Activated T-cell treated with anti-CD3 and anti-CD28 coated beads for 24 hours (primary cell): ENCODE results near the gene BBS5.
"Not testable (repeated sequence)": the region's sequence is repeated elsewhere in the genome, so short reads cannot be mapped to it uniquely, and the experiment has no call there.

Experiments used
- DNase-seq: peaks from one replicate; pipeline ENCODE4 v3.0.0-alpha.2; 2020; ENCODE audit warnings: low read depth

BBS5 gene

DNA sequence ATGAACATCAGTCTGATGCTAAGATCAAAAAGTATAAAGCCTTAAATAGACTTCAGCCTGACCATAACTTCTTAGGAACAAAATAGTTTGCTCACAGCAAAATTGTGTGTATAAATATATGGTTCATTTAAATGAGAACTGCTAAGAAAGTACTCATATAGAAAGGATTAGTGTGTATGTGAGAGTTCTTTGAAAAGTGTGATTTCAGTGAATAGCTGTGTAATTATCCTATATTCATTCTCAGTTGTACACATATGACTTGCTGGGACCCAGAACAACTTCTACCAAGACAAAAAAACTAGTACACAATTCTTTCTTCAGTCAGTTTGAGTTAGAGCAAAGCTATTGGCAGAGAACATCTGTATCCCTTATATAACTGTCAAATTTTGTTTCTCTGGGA lies 7.2 kb downstream of the BBS5 start:
- DNase-seq: no peak

DNA sequence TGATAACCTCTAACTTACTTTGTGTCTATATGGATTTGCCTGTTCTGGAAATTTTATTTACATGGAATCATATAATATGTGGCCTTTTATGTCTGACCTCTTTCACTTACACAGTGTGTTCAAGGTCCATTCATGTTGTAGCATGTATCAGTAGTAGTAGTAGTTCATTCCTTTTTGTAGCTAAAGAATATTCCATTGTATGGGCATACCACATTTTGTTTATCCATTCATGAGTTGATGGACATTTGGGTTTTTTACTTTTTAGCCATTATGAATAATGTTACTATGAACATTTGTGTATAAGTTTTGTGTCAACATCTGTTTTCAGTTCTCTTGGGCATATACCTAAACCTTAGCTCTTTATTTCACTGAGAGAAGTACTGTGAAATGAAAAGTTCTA lies 11.5 kb downstream of the BBS5 start:
- no peak for DNase-seq

GRCh38 chr2:169491378-169491777 lies 12.1 kb downstream of the BBS5 start:
- DNase-seq: no peak

- no peak for DNase-seq
Measured at GRCh38 chr2:169493360-169493759, 14.1 kb downstream of the BBS5 start.

DNA sequence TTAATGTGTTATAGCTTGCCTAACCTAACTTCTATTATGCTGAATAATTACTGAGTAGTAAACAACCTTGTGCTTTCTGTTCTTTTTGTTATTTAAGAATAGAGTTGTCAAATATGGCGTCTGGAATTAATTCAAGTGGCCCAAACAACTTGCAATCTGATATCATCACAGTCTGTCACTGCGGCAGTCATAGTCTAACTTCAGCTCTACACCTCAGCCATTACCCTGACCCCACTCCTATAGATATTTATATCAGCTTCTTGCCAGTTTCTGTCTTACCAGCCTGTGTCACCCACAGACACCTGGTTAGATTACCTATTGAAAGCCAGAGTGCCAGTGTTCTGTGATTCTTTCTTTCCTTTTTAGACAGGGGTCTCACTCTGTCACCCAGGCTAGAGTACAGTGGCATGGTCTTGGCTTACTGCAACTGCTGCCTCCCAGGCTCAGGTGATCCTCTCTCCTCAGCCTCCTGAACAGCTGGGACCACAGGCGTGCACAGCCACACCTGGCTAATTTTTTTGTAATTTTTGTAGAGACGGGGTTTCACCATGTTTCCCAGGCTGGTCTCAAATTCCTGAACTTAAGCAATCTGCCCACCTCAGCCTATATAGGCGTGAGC lies 16.1 kb downstream of the BBS5 start:
- DNase-seq: no peak

DNA sequence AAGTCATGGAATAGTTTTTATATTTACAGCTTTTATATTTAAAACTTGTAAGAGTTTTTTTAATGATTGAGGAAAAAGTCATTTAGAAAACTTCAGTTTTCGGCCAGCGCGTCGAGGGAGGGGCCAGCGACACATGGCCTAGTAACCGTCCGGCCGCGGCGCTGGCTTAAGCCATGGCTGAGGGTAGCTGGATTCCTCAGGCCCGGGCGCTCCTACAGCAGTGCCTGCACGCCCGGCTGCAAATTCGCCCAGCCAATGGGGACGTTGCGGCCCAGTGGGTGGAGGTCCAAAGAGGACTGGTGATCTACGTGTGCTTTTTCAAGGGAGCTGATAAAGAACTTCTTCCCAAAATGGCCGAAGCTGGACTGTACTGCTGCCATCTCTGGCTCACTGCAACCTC lies 25.4 kb downstream of the BBS5 start:
- DNase-seq: no peak

- no peak for DNase-seq
Measured at GRCh38 chr2:169507698-169508097, 28.4 kb downstream of the BBS5 start.

DNA sequence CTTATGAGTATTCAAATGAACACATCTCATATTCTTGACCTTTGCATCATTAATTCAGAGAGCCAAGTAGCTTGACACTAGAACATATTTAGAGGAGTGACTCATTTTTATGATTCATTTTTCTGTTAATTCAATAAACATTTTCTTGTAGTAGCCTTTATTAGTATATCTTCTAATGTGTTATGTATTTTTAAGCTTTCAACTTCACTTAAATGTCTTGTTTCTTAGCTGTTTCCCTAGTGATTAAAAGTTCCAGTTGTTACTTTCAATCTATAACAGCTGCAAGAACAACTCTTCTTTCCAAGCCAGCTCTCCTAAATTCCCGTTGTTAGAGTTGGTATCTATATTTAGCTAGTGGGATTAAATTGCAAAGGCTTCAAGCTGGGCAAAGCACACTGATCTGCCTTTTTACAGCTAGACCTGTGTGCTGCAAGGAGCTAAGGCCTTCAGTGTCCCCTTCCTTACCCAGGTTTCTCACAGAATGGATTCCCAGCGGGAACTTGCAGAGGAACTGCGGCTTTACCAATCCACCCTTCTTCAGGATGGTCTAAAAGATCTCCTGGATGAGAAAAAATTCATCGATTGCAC lies 30.1 kb downstream of the BBS5 start, which contains the start of gene KLHL41:
KLHL41 (plus strand) TSS at position 405 of the 588 bp plus-strand sequence; CDS start at position 482, 77 bp downstream.
- no peak for DNase-seq

DNA sequence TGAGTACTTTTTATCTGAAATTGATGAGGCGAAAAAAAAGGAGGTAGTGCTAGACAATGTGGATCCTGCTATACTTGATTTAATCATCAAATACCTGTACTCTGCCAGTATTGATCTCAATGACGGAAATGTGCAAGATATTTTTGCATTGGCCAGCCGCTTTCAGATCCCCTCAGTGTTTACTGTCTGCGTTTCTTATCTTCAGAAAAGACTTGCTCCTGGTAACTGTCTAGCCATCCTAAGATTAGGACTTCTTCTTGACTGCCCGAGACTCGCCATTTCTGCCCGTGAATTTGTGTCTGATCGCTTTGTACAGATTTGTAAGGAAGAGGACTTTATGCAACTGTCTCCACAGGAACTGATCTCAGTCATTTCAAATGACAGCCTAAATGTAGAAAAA lies 30.7 kb downstream of the BBS5 start:
- no peak for DNase-seq

GRCh38 chr2:169510496-169510895 lies 31.2 kb downstream of the BBS5 start:
- DNase-seq: no peak

- DNase-seq: no peak
Measured at GRCh38 chr2:169511818-169512217, 32.5 kb downstream of the BBS5 start.

- no peak for DNase-seq
Measured at GRCh38 chr2:169512525-169512924, 33.2 kb downstream of the BBS5 start.

GRCh38 chr2:169513094-169513493 lies 33.8 kb downstream of the BBS5 start:
- DNase-seq: no peak

DNA sequence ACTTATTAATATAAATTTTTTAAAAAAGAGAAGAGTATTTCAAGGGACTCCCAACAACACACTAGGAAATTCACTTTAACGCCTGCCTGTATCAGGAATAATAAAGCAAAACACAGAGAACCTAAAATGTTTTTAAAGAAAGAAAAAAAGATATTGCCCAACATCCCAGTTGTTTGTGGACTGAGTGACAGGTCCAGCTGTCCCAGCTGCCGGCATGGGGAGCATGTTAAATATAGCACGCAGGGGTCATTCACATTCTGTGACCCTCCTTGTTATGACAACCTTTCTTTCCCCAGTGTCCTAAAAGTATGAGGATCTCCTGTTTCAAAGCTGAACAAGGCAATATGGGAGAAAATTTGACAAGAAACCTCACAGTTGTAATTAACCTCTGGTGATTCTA lies 34.6 kb downstream of the BBS5 start:
- no peak for DNase-seq

DNA sequence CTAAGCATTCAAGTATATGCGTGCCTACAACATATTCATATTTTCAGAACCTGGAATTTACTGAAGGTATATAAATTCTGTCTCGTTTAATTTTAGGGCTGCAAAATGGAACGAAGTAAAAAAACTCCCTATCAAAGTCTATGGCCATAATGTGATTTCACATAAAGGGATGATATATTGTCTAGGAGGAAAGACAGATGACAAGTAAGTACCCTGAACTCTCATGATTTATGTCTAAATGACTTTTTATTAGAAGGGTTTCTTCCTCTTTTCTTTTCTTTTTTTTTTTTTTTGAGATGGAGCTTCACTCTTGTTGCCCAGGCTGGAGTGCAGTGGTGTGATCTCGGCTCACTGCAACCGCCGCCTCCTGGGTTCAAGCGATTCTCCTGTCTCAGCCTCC lies 35.5 kb downstream of the BBS5 start:
- DNase-seq: not testable (repeated sequence)

- DNase-seq: not testable (repeated sequence)
Measured at GRCh38 chr2:169516488-169516995, 37.2 kb downstream of the BBS5 start.

DNA sequence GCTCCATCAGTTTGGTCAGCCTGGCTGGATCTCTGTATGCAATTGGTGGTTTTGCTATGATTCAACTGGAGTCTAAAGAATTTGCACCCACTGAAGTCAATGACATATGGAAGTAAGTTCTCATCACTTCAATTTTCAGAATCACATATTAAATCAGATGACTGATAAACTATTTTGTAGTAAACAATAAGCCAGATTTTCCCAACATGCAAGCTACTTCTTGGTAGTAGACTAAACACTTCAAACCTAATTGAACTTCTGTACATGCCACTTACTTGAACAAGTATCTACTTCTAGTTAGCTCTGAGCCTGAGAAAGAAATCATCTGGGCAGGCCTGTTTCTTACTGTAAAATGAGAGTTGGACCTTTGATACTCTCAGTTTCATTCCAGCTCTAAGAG lies 41.6 kb downstream of the BBS5 start:
- DNase-seq: no peak

- no peak for DNase-seq
Measured at GRCh38 chr2:169523681-169524080, 44.4 kb downstream of the BBS5 start.

- no peak for DNase-seq
Measured at GRCh38 chr2:169525434-169525833, 46.1 kb downstream of the BBS5 start.

DNA sequence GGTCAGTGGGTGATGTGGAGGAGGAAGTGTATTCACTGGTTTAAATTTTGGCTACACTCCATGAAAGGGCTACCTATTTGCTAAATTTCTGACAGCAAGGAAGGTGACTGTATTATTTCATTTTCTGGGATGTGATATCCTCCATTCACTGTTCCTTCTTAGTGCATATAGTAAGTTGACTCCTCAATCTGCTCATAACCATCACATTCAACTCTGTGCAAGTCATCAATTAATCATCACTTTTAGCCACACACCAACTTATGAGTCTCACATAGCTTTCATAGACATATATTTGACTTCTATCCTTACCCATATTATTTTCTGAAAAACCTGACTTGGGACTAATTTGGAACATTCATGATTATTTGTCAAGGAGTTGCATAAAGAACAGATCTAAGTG lies 47.2 kb downstream of the BBS5 start:
- no peak for DNase-seq

DNA sequence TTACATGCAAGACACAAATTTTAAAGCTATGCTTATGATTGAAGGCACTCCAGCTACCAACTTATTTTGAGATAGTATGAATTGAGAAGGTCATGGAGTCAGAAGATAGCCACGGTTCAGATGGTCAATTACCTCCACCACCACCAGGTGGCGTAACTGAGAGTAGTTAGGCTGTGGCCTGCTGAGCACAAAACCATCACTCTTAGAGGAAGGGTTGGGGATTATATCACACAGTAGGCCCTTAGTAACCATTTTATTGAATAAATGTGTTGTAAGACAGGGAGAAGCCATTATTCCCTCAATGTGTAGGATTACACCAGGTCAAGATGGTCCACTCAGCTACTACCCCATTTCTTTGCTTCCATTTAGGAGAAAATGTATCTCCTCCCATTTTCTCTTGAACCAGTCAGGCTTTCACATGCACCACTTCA lies 49.0 kb downstream of the BBS5 start:
- DNase-seq: peak; percentile 62

- not testable (repeated sequence) for DNase-seq
Measured at GRCh38 chr2:169539460-169539859, 60.2 kb downstream of the BBS5 start.

GRCh38 chr2:169540146-169540545 lies 60.9 kb downstream of the BBS5 start:
- DNase-seq: no peak

DNA sequence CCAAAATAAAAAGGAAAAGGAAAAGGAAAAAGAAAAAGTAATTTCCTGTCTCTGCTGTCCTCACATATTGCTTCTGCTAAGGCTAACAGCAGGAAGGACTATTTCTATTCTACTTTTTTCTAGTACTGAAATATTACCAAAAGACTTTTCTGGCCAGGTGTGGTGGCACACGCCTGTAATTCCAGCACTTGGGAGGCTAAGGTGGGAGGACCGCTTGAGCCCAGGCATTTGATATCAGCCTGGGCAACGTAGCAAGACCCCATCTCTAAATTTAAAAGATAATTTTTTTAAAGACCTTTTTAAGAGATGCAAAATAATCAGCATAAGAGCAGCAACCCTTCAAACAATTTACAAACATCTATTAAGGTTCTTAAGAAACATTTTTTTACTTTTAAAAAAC lies 63.1 kb downstream of the BBS5 start:
- no peak for DNase-seq
